ENCODE data around the gene SLC39A9.

DNA sequence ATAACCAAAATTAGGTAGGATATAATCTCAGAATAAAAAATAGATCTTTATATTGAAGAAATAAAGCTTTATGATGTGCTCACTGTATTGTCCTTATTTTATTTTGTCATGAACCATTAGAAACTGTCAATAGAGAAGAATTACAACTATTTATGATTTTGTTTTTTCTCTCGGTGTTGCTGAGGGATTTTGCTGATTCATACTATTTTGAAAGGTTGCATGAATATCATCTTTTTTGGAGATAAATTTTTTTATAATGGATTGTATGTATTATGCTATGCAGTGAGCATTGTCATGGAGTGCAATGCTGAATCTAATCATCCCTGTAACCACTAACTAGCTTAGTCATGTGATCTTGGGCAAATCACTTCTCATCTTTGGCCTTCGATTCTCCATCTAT lies 15.0 kb downstream of the SLC39A9 start:
- TF ChIP-seq GATA3 (IDR thresholded peaks at IDR 0.05; ENCODE audit: low read depth, low read length) (no peak), GATA2 (IDR thresholded peaks at IDR 0.05; ENCODE audit: low read depth, low read length) (no peak)
